Limb (tissue), 2 donors: ENCODE data around the gene CARS1.
A peak's percentile ranks its signal among the peaks of the same experiment; 100 is the strongest.

Source experiments
- DNase-seq, 2 donors: peaks; one replicate each; pipeline ENCODE4 v3.0.0-alpha.2; 2016; ENCODE audit errors: extremely low spot score in 2 of 2

Gene CARS1

GRCh38 chr11:3010004-3010403, 47.2 kb downstream of the CARS1 start:
- no peak for DNase-seq

- DNase-seq = no peak
Observed at GRCh38 chr11:3009481-3009880, 47.7 kb downstream of the CARS1 start.

GRCh38 chr11:3008746-3009336, 48.4 kb downstream of the CARS1 start:
- no peak for DNase-seq

- no peak for DNase-seq
Observed at GRCh38 chr11:3007404-3008010, 49.7 kb downstream of the CARS1 start.

- no peak for DNase-seq
Observed at GRCh38 chr11:3006505-3007260, 50.5 kb downstream of the CARS1 start.

- DNase-seq = no peak
Observed at GRCh38 chr11:3004481-3004880, 52.7 kb downstream of the CARS1 start.

GRCh38 chr11:3003396-3004231, 53.6 kb downstream of the CARS1 start:
- no peak for DNase-seq

- DNase-seq = no peak
Observed at GRCh38 chr11:3002871-3003270, 54.4 kb downstream of the CARS1 start.

- DNase-seq = no peak
Observed at GRCh38 chr11:3002351-3002861, 54.8 kb downstream of the CARS1 start.

- no peak for DNase-seq
Observed at GRCh38 chr11:3001496-3001895, 55.7 kb downstream of the CARS1 start.

- DNase-seq = peak; percentile 24 to 82
Observed at GRCh38 chr11:3000032-3000961, 56.9 kb downstream of the CARS1 start.

GRCh38 chr11:2999464-2999998, 57.7 kb downstream of the CARS1 start:
- no peak for DNase-seq

- no peak for DNase-seq
Observed at GRCh38 chr11:2998073-2998850, 59.0 kb downstream of the CARS1 start.

- no peak for DNase-seq
Observed at GRCh38 chr11:2997406-2997805, 59.8 kb downstream of the CARS1 start.

- DNase-seq = no peak
Observed at GRCh38 chr11:2996976-2997375, 60.2 kb downstream of the CARS1 start.

- DNase-seq = peak in 1 of 2 donors; percentile 19
Observed at GRCh38 chr11:2995893-2996554, 61.2 kb downstream of the CARS1 start.

- DNase-seq = peak in 1 of 2 donors; percentile 16
Observed at GRCh38 chr11:2995031-2995561, 62.1 kb downstream of the CARS1 start.

- DNase-seq = no peak
Observed at GRCh38 chr11:2994336-2994730, 62.9 kb downstream of the CARS1 start.

- no peak for DNase-seq
Observed at GRCh38 chr11:2992997-2993325, 64.3 kb downstream of the CARS1 start.
